SK-N-MC (cell line): ENCODE measurements around the gene GAS5.

Experiments used
- EZH2 ChIP-seq: fragments of 200-600 bp; sonication (generic); IDR thresholded peaks from one replicate; pipeline ENCODE4 v1.6.1; 2017; ENCODE audit warnings: antibody characterized with exemption
- FOXP2 ChIP-seq: optimal IDR thresholded peaks from 2 replicates; pipeline ENCODE3; 2011; ENCODE audit warnings: mild to moderate bottlenecking, moderate library complexity; ENCODE audit not compliant: insufficient read depth; ENCODE audit errors: extremely low read length, control extremely low read depth
- POLR2AphosphoS5 ChIP-seq: IDR thresholded peaks from 2 replicates; pipeline ENCODE4 v1.6.1; 2012; ENCODE audit warnings: mild to moderate bottlenecking, low read depth, low read length, borderline replicate concordance

DNA sequence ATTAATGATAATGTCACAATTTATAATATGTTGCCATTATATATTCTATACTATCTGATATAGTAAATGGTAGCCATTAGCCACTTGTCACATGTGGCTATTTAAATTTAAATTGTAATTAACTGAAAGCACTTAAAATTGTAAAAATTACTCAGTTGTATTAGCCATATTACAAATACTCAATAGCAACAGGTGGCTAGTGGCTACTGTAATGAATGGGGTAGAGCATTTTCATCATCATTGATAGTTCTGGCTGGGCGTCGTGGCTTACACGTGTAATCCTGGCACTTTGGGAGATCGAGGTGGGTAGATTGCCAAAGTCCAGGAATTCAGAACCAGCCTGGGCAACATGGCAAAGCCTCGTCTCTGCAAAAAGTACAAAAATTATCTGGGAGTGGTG is 16.9 kb upstream of the GAS5 start:
- no peak for TF ChIP-seq EZH2
- no peak for TF ChIP-seq POLR2AphosphoS5
- TF ChIP-seq FOXP2: no peak
